GM21381 (cell line): ENCODE measurements around the gene ST3GAL2.
"Not testable (repeated sequence)": the region's sequence is repeated elsewhere in the genome, so short reads cannot be mapped to it uniquely, and the experiment has no call there.

ENCODE experiments used
- ATAC-seq: cut with Tn5 transposase; IDR thresholded peaks from one replicate; pipeline ENCODE4 v1.9.1; 2021; ENCODE audit warnings: mild to moderate bottlenecking, moderate library complexity; ENCODE audit not compliant: unreplicated experiment

Gene ST3GAL2

GRCh38 chr16:70349783-70350182 is 89.1 kb downstream of the ST3GAL2 start:
- ATAC-seq, result no peak

DNA sequence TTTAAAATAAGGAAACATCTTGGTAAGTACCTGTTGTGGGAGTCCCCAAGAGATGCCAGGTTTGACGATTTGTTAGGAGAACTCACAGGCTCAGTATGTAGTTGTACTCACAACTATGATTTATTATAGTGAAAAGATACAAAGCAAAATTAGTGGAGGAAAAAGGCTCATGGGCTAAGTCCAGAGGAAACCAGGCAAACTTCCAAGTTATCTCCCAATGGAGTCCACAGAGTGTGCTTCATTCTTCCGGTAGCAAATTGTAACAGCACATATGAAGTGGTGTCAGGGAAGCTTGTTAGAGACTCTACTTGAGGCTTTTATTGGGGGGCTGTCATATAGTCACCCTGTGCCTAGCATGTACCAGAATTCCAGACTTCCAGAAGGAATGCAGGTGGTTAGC is 89.9 kb downstream of the ST3GAL2 start:
- ATAC-seq, result no peak

DNA sequence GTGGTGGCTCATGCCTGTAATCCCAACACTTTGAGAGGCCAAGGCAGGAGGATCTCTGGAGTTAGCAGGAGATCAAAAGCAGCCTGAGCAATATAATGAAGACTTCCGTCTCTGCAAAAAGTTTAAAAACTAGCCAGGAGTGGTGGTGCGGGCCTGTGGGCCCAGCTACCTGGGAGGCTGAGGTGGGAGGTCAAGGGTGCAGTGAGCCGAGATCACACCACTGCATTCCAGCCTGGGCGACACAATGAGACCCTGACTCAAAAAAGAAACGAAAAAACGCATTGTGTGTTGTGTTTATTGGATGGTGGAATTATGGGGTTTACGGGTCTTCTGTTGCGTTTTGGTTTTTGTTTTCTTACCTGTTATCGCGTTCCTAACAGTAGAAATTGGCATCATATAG is 93.1 kb downstream of the ST3GAL2 start:
- no peak for ATAC-seq

GRCh38 chr16:70342016-70342415 is 96.9 kb downstream of the ST3GAL2 start:
- no peak for ATAC-seq

DNA sequence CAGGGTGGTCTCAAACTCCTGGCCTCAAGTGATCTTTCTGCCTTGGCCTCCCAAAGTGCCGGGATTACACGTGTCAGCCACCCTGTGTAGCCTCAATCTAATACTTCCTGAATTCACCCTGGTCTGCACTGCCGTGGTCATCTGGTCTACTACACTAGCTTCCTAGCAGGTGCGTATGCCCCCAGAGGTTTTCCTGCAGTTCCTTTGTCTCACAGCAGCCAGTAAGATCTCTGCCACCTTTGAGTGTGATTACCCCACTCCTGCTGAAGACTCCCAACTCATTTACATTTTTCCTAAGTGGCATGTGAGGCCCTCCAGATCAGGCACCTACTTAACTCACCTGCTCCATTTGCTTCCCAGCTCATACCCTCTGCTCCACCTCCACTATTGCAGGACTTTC is 97.3 kb downstream of the ST3GAL2 start:
- ATAC-seq, result no peak

DNA sequence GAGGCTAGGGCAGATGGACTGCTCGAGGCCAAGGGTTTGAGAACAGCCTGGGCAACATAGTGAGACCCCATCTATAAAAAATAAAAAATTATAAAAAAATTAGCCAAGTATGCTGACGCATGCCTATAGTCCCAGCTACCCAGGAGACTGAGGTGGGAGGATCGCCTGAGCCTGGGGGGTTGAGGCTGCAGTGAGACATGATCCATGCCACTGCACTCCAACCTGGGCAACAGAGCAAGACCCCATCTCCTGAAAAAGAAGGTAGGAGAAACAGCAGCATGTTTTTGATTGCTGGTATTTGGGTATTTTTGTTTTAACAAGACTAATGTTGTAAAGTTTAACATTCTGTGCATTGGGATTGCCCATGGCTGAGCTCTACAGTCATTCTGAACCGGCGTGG is 101.1 kb downstream of the ST3GAL2 start:
- ATAC-seq, result no peak

DNA sequence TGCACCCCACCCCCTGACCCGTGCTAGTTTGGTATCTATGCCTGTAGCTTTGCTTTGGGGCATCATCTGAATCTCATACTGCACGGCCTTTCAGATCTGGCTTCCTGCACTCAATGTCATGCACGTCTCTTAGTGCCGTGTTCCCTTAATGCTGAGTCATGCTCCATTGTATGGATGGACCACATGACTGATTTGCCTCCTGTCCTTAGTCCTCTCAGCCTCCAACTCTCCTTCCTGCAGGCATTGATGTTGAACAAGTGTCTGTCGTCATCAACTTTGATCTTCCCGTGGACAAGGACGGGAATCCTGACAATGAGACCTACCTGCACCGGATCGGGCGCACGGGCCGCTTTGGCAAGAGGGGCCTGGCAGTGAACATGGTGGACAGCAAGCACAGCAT is 106.2 kb downstream of the ST3GAL2 start:
- ATAC-seq, result not testable (repeated sequence)

GRCh38 chr16:70331588-70332358 is 107.1 kb downstream of the ST3GAL2 start:
- ATAC-seq, result no peak

DNA sequence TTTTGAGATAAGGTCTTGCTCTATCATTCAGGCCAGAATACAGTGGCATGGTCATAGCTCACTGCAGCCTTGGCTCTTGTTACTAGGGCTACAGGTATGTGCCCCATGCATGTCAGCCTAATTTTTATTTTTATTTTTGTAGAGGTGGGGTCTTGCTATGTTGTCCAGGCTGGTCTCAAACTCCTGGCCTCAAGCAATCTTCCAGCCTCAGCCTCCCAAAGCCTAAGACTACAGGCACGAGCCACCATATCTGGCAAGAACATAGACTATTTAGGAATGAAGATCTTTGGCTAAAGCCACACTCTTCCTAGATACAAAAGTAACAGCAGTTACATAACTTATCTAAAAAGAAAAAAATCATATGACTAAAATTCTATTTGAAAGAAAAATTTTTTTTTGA is 107.8 kb downstream of the ST3GAL2 start:
- no peak for ATAC-seq
